ENCODE results near the gene PAMR1. TPM values are rescaled to one million over a fixed set of nuclear protein-coding genes. Genes with fewer than 3 reads are reported as not detected.

PAMR1 gene
- total and polyA plus RNA-seq, 9 of the 15 experiments (the other 6 are each of a cell fraction or from before 2014, with no cell fraction given), result not detected

DNA sequence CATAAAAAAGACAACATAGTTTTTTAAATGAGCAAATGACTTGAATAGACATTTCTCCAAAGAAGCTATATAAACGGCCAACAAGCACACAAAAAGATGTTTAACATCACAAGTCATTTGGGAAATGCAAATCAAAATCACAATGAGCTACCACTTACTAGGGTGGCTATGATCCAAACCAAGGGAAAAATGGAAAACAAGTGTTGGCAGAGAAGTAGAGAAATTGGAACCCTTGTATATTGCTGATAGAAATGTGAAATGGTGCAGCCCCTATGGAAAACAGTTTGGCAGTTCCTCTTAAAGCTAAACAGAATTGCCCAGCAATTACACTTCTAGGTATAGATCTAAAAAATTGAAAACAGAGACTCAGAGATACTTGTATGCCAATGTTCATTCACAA is 29.0 kb downstream of the PAMR1 start (continued):
- TF ChIP-seq CBX2 (IDR thresholded peaks at IDR 0.05; ENCODE audit: insufficient read depth, low read length, poor library complexity, severe bottlenecking) (no peak), ZNF212 (CRISPR knock-in tag; IDR thresholded peaks at IDR 0.05) (no peak), TRIM28 (IDR thresholded peaks at IDR 0.05) (no peak), RBM39 (optimal IDR thresholded peaks at IDR 0.05; ENCODE audit: low read depth, low read length) (no peak), TFAP4 (CRISPR knock-in tag; IDR thresholded peaks at IDR 0.05; ENCODE audit: borderline replicate concordance) (no peak)
- TF ChIP-seq, protein P1, sequence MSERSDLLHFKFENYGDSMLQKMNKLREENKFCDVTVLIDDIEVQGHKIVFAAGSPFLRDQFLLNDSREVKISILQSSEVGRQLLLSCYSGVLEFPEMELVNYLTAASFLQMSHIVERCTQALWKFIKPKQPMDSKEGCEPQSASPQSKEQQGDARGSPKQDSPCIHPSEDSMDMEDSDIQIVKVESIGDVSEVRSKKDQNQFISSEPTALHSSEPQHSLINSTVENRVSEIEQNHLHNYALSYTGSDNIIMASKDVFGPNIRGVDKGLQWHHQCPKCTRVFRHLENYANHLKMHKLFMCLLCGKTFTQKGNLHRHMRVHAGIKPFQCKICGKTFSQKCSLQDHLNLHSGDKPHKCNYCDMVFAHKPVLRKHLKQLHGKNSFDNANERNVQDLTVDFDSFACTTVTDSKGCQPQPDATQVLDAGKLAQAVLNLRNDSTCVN (CRISPR knock-in tag; IDR thresholded peaks at IDR 0.05), result no peak
- TF ChIP-seq, protein P2, sequence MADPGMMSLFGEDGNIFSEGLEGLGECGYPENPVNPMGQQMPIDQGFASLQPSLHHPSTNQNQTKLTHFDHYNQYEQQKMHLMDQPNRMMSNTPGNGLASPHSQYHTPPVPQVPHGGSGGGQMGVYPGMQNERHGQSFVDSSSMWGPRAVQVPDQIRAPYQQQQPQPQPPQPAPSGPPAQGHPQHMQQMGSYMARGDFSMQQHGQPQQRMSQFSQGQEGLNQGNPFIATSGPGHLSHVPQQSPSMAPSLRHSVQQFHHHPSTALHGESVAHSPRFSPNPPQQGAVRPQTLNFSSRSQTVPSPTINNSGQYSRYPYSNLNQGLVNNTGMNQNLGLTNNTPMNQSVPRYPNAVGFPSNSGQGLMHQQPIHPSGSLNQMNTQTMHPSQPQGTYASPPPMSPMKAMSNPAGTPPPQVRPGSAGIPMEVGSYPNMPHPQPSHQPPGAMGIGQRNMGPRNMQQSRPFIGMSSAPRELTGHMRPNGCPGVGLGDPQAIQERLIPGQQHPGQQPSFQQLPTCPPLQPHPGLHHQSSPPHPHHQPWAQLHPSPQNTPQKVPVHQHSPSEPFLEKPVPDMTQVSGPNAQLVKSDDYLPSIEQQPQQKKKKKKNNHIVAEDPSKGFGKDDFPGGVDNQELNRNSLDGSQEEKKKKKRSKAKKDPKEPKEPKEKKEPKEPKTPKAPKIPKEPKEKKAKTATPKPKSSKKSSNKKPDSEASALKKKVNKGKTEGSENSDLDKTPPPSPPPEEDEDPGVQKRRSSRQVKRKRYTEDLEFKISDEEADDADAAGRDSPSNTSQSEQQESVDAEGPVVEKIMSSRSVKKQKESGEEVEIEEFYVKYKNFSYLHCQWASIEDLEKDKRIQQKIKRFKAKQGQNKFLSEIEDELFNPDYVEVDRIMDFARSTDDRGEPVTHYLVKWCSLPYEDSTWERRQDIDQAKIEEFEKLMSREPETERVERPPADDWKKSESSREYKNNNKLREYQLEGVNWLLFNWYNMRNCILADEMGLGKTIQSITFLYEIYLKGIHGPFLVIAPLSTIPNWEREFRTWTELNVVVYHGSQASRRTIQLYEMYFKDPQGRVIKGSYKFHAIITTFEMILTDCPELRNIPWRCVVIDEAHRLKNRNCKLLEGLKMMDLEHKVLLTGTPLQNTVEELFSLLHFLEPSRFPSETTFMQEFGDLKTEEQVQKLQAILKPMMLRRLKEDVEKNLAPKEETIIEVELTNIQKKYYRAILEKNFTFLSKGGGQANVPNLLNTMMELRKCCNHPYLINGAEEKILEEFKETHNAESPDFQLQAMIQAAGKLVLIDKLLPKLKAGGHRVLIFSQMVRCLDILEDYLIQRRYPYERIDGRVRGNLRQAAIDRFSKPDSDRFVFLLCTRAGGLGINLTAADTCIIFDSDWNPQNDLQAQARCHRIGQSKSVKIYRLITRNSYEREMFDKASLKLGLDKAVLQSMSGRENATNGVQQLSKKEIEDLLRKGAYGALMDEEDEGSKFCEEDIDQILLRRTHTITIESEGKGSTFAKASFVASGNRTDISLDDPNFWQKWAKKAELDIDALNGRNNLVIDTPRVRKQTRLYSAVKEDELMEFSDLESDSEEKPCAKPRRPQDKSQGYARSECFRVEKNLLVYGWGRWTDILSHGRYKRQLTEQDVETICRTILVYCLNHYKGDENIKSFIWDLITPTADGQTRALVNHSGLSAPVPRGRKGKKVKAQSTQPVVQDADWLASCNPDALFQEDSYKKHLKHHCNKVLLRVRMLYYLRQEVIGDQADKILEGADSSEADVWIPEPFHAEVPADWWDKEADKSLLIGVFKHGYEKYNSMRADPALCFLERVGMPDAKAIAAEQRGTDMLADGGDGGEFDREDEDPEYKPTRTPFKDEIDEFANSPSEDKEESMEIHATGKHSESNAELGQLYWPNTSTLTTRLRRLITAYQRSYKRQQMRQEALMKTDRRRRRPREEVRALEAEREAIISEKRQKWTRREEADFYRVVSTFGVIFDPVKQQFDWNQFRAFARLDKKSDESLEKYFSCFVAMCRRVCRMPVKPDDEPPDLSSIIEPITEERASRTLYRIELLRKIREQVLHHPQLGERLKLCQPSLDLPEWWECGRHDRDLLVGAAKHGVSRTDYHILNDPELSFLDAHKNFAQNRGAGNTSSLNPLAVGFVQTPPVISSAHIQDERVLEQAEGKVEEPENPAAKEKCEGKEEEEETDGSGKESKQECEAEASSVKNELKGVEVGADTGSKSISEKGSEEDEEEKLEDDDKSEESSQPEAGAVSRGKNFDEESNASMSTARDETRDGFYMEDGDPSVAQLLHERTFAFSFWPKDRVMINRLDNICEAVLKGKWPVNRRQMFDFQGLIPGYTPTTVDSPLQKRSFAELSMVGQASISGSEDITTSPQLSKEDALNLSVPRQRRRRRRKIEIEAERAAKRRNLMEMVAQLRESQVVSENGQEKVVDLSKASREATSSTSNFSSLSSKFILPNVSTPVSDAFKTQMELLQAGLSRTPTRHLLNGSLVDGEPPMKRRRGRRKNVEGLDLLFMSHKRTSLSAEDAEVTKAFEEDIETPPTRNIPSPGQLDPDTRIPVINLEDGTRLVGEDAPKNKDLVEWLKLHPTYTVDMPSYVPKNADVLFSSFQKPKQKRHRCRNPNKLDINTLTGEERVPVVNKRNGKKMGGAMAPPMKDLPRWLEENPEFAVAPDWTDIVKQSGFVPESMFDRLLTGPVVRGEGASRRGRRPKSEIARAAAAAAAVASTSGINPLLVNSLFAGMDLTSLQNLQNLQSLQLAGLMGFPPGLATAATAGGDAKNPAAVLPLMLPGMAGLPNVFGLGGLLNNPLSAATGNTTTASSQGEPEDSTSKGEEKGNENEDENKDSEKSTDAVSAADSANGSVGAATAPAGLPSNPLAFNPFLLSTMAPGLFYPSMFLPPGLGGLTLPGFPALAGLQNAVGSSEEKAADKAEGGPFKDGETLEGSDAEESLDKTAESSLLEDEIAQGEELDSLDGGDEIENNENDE (IDR thresholded peaks at IDR 0.05; ENCODE audit: low read depth, low read length), result no peak

All from K562 (cell line).